Ecto neural progenitor cell (in vitro differentiated cells): ENCODE measurements around the gene EXOSC3.
"Not testable (repeated sequence)": the region's sequence is repeated elsewhere in the genome, so short reads cannot be mapped to it uniquely, and the experiment has no call there.

Experiments used
- DNase-seq: peaks from one replicate; pipeline ENCODE4 v3.0.0-alpha.2; 2018; ENCODE audit warnings: low spot score

The EXOSC3 gene

GRCh38 chr9:37784616-37785483, at the start of gene EXOSC3:
Gene EXOSC3, minus strand, starts transcription at chr9:37785064. Its CDS starts 20 bp downstream, at chr9:37785044.
- DNase-seq, result peak; percentile 92

GRCh38 chr9:37827483-37828165, 42.8 kb upstream of the EXOSC3 start:
- no peak for DNase-seq

- DNase-seq, result not testable (repeated sequence)
Measured at GRCh38 chr9:37825174-37825573, 40.3 kb upstream of the EXOSC3 start.

GRCh38 chr9:37820142-37820541, 35.3 kb upstream of the EXOSC3 start:
- DNase-seq, result no peak

DNA sequence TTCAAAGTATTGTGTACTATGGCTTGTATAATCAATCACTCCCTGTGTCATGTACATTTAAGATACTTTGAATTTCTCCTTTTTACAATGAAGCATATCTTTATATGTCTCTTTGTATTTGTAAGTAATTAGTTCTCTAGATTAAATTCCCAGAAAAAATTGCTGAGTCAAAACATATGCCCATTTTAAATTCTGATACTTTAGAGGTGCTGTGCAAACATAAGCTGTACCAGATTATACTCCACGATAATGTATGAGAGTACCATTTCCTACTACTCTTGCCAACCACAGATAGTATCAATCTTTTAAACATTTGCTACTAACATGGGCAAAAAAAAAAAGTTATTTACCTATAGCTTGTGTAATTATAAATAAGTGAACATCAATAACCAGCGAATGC, 34.0 kb upstream of the EXOSC3 start:
- no peak for DNase-seq

DNA sequence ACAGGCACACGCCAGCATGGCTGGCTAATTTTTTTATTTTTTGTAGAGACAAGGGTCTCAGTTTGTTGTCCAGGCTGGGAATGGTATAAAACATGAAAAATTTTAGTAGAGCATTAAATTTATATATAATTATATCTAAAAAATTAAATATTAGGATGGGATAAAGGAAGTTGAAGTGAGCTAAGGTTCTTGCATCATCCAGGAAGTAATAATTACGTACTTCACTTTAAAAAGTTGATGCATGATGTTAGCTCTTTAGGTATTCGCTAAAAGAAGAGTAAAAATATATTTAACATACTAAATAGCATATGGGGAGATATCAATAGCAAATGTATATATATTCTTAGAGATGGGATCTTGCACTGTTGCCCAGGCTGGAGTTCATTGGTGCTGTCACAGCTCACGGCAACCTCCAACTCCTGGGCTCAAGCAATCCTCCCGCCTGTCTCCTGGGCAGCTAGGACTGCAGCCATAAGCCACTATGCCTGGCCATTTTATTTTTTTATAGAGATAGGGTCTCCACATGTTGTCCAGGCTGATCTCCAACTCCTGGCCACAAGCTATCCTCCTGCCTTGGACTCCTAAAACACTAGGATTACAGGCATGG, 28.0 kb upstream of the EXOSC3 start:
- DNase-seq, result no peak

- DNase-seq, result no peak
Measured at GRCh38 chr9:37811906-37812476, 27.1 kb upstream of the EXOSC3 start.

DNA sequence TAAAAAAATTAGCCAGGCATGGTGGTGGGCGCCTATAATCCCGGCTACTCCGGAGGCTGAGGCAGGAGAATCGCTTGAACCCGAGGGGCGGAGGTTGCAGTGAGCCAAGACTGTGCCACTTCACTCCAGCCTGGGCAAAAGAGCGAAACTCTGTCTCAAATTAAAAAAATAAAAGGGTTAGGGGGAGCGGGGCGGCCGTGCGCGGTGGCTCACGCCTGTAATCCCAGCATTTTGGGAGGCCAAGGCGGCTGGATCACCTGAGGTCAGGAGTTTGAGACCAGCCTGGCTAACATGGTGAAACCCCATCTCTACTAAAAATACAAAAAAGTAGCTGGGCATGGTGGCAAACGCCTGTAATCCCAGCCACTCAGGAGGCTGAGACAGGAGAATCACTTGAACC, 24.8 kb upstream of the EXOSC3 start:
- DNase-seq, result not testable (repeated sequence)

DNA sequence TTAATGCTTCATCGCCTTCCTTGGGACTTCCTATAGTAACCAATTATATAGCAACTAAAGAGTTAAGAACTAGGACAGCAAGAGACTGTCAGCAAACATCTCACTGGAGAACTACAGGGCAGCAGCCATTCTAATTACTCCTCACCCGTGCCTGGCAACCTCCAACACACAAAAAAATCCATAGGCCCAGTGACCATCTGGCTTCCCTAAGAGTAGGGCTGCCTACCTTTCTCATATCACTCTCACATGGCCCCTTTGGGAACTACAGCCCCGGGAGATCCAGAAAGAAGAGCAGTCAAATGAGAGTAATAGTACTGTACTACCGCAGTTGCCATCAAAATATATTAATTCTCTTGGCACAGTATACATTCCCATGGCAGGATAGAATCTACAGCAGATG, 21.4 kb upstream of the EXOSC3 start:
- no peak for DNase-seq

- DNase-seq, result no peak
Measured at GRCh38 chr9:37801959-37802711, 17.3 kb upstream of the EXOSC3 start.

GRCh38 chr9:37801287-37801850, 16.5 kb upstream of the EXOSC3 start:
- no peak for DNase-seq

DNA sequence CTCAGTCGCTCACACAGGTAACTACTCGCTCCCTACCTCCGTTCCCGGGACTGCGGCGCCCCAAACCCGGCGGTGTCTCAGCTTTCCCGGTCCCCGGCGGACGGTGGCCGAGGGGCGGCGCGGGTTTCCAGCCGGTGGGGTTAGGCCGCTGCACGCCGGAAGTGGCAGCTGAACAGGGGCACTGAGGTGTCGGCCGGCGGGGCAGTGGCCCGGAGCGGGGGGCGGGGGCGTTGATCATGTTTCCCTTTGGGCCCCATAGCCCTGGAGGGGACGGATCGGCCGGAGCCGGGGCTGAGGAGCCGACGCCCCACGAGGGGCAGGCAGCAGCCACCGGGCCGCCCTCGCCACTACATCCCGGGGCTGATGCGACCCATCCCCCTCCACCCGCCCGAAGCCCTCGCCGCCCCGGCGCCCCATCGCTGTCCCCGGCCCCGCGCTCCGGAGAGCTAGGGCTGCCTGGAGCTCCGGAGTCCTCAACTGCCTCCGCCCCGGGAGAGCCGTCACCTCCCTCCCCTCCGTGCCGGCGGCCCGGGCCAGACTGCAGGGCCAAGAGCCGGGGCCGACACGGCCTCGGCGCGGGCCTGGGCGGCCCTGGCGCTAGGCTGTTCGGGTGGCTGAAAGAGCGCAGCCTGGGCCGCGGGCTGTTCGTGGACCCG, 15.9 kb upstream of the EXOSC3 start, which contains the start of gene DCAF10:
Gene DCAF10, plus strand, starts transcription at position 167 of the 656 bp plus-strand sequence. Its CDS starts 70 bp downstream, at position 237.
- DNase-seq, result peak; percentile 95

DNA sequence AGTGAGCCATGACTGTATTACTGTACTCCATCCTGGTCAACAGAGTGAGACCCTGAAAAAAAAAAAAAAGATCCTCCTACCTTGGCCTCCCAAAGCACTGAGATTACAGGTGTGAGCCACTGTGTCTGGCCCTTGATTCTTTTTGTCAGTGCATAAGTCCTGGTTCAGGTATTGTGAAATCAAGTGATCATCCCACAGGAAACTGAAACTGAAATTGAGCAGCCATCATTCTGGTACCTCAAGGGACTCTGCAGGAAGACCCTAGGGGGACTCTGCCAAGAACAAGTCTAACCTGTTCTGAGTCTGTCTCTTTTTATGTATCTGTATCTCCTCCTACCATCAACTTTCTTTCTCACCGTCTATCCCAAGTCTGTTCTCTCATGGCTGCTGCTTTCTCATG, 13.8 kb upstream of the EXOSC3 start:
- DNase-seq, result no peak

DNA sequence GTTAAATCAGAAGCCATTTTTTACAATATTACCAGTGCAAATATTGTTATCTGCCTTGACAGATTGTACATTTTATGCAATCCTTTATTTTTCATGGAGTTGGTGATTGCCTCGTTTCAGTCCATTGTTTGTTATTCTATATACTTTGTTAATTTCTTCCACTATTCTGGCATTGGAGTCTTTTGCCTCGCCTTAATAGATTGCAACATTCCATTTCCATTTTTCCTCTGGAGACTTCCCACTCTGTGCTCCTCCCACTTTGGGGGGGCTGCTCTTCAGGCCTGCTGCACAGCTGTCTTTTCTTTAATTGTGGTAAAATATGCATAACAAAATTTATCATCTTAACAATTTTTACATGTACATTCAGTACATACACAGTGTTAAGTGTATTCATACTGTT, 11.4 kb upstream of the EXOSC3 start:
- no peak for DNase-seq

DNA sequence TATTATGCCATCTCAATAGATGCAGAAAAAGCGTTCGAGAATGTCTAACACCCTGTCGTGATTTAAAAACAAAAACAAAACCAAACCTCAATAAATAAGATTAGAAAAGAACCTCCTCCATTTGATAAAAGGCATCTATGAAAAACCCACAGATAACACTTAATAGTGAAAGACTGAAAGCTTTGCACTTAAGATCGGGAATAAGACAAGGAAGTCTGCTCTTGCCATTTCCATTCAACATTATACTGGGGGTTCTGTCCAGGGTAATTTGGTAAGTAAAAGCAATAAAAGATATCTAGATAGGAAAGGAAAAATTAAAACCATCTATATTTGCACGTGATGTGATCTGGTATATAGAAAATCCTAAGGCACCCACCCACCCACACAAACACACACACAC, 7.3 kb upstream of the EXOSC3 start:
- no peak for DNase-seq

- DNase-seq, result no peak
Measured at GRCh38 chr9:37790096-37790495, 5.2 kb upstream of the EXOSC3 start.

- no peak for DNase-seq
Measured at GRCh38 chr9:37788332-37788731, 3.5 kb upstream of the EXOSC3 start.

DNA sequence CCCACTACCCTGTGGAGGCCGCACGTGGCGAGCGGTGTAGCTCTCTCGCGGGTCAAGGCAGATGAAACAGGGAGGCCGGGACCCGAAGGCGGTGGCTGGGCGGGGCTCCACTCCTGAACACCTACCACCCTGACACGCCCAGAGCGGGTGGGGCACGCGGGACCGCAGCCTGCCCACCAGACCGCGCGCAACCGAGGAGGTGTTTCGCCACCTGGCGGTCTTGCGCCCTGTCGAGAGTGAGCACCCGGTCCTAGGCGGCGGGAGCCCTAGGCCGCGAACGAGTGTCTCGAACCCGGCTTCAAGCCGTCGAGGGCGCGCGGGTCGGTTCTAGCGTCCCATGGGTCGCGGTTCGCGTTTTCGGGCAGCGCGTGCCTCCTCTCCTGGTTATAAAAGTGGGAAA, 2.2 kb upstream of the EXOSC3 start:
- no peak for DNase-seq

GRCh38 chr9:37784291-37784615, 611 bp downstream of the EXOSC3 start:
- DNase-seq, result no peak

GRCh38 chr9:37778534-37778933, 6.3 kb downstream of the EXOSC3 start:
- DNase-seq, result no peak

- DNase-seq, result no peak
Measured at GRCh38 chr9:37776328-37776727, 8.5 kb downstream of the EXOSC3 start.
